ENCODE data around the gene FGF1. TPM values are rescaled to one million over a fixed set of nuclear protein-coding genes. Genes with fewer than 3 reads are reported as not detected.

The FGF1 gene
- total RNA-seq, 1 donor from 2014 or later: 1.8 TPM

- intact Hi-C loops (cut with DNase I): no loop called here
- Histone ChIP-seq H3K4me1 (no peaks in the 10 kb centered on the region), H3K27me3 (no peaks in the 10 kb centered on the region), H3K4me3 (no peak overlapping the region), H3K36me3 (no peaks in the 10 kb centered on the region), H3K27ac (no peak overlapping the region), H3K9me3 (no peaks in the 10 kb centered on the region)
- no peak for TF ChIP-seq CTCF (IDR thresholded peaks at IDR 0.05)
- no peak for DNase-seq
- no peak for ATAC-seq
Observed at GRCh38 chr5:142576804-142577203, 109.1 kb downstream of the FGF1 start.

GRCh38 chr5:142576303-142576702 lies 109.6 kb downstream of the FGF1 start:
- Histone ChIP-seq H3K36me3 (no peaks in the 10 kb centered on the region), H3K4me1 (no peaks in the 10 kb centered on the region), H3K27me3 (no peaks in the 10 kb centered on the region), H3K27ac (no peak overlapping the region), H3K9me3 (no peaks in the 10 kb centered on the region), H3K4me3 (no peak overlapping the region)
- intact Hi-C loops (cut with DNase I): no loop called here
- no peak for ATAC-seq
- no peak for DNase-seq
- no peak for TF ChIP-seq CTCF (IDR thresholded peaks at IDR 0.05)

DNA sequence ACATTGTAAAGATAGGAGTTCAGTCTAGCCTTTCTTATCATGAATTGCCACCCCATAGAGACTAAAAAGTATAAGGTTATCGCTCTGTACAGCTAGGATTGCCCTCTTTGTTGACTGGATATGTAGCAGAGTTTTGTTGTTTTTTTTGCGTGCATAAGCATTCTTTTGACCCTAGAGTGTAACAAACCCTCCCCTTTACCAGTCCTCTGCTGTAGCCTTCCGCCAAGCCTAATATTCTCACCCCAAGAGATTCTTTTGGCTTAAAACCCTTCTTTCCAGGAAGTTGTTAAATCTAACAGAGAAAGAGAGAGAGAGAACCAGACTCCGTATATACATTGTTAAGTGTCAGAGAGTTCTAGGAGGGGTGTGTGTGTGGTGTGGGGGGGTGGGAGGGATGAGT lies 113.9 kb downstream of the FGF1 start:
- Histone ChIP-seq H3K4me1 (no peaks in the 10 kb centered on the region), H3K36me3 (no peaks in the 10 kb centered on the region), H3K9me3 (no peaks in the 10 kb centered on the region), H3K4me3 (no peak overlapping the region), H3K27me3 (no peaks in the 10 kb centered on the region), H3K27ac (no peak overlapping the region)
- DNase-seq (no peak), ATAC-seq (no peak)
- intact Hi-C loops (cut with DNase I): no loop called here
- no peak for TF ChIP-seq CTCF (IDR thresholded peaks at IDR 0.05)

DNA sequence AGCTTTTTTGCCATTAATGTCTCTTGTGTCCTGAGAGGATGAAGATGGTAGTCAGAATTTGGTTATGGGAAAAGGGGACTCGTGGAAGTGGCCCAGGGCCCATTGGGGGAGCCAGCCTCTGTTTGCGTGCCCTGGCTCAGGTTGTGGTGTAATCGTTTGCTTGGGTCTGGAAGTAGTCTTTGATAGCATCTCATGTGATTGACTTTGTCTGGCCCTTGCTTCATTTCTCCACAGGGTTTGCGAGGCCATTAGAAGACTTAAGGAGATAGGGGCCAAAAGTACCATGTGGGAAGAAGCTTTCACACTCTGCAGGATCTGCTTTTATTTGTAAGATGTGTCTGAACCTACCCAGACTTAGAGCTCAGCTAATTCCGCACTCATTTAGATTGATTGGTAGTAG lies 114.5 kb downstream of the FGF1 start:
- Histone ChIP-seq H3K4me3 (no peak overlapping the region), H3K4me1 (no peaks in the 10 kb centered on the region), H3K27me3 (no peaks in the 10 kb centered on the region), H3K36me3 (no peaks in the 10 kb centered on the region), H3K27ac (no peak overlapping the region), H3K9me3 (no peaks in the 10 kb centered on the region)
- DNase-seq: no peak
- TF ChIP-seq CTCF (IDR thresholded peaks at IDR 0.05): no peak
- no peak for ATAC-seq
- intact Hi-C loops (cut with DNase I): no loop called here

DNA sequence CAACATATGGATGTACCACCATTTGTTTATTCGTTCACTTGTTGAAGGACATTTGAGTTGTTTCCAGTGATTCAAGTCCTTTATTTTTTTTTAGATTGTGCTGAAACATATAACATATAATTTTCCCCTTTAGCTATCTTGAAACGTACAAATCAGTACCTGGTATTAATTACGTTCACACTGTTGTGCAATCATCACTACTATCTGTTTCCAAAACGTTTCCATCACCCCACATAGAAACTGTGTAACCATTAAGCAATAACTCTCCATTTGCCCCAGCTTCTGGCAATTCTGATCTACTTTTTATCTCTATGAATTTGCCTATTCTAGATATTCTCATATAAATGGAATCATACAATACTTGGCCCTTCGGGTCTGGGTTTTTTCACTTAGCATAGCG lies 116.0 kb downstream of the FGF1 start:
- no peaks in the 10 kb centered on the region for H3K27me3 ChIP-seq
- TF ChIP-seq CTCF (IDR thresholded peaks at IDR 0.05): no peak
- DNase-seq (no peak), ATAC-seq (no peak)
- no peaks in the 10 kb centered on the region for H3K4me1 ChIP-seq
- intact Hi-C loops (cut with DNase I): no loop called here
- H3K9me3 ChIP-seq: no peaks in the 10 kb centered on the region
- no peak overlapping the region for H3K4me3 ChIP-seq
- H3K27ac ChIP-seq: no peak overlapping the region
- H3K36me3 ChIP-seq: no peaks in the 10 kb centered on the region

DNA sequence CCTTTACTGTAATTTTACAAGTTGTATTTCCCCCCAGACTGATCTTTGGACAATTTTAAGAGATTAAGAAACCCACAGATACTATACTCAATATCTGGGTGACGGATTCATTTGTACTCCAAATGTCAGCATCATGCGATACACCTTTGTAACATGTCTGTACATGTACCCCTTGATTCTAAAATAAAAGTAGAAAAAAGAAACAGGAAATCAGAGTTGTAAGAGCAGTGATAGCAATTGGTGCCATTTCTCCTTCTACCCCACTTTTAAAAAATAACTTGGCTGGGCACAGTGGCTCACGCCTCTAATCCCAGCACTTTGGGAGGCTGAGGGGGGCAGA lies 116.9 kb downstream of the FGF1 start:
- no peaks in the 10 kb centered on the region for H3K27me3 ChIP-seq
- no peaks in the 10 kb centered on the region for H3K36me3 ChIP-seq
- DNase-seq (no peak), ATAC-seq (no peak)
- intact Hi-C loops (cut with DNase I): no loop called here
- TF ChIP-seq CTCF (IDR thresholded peaks at IDR 0.05): no peak
- H3K9me3 ChIP-seq: no peaks in the 10 kb centered on the region
- no peak overlapping the region for H3K27ac ChIP-seq
- no peaks in the 10 kb centered on the region for H3K4me1 ChIP-seq
- no peak overlapping the region for H3K4me3 ChIP-seq
